HG03064 (cell line): Measurements from ENCODE around the gene PP2D1.
"Not testable (repeated sequence)": the region's sequence is repeated elsewhere in the genome, so short reads cannot be mapped to it uniquely, and the experiment has no call there.

Source experiments
- ATAC-seq: cut with Tn5 transposase; IDR thresholded peaks from one replicate; pipeline ENCODE4 v1.9.1; 2021; ENCODE audit warnings: low read depth; ENCODE audit not compliant: unreplicated experiment

The PP2D1 gene

DNA sequence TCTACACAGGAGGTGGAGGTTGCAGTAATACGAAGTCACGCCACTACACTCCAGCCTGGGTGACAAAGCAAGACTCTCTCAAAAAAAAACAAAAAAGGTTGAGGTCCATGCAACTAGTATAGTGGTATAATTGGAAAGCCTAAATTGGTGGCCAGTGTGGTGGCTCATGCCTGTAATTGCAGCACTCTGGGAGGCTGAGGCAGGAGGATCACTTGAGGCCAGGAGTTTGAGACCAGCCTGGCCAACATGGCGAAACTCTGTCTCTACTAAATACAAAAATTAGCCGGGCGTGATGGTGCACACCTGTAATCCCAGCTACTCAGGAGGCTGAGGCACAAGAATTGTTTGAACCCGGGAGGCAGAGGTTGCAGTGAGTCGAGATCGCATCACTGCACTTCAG lies 23.2 kb downstream of the PP2D1 start:
- not testable (repeated sequence) for ATAC-seq

DNA sequence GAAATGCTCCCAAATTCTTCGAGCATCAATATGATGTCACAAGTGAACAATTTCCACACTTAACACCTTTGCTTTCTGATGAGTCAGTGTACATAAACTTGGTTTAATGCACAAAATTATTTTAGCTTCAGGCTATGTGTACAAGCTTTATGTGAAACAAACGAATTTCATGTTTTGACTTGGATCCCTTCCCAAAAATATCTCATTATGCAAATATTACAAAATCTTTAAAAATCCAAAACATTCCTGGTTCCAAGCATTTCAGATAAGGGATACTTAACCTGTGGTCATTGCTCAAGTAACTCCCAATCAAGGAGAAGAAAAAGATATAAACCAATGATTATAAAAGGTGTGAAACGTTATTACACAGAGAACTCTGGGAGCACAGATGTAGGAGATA lies 40.0 kb downstream of the PP2D1 start:
- ATAC-seq: no peak

- ATAC-seq: no peak
These were observed 41.7 kb downstream of the PP2D1 start for GRCh38 chr3:19970327-19970726.

GRCh38 chr3:19967812-19968211 lies 44.3 kb downstream of the PP2D1 start:
- no peak for ATAC-seq

- no peak for ATAC-seq
These were observed 44.9 kb downstream of the PP2D1 start for GRCh38 chr3:19967208-19967607.

- ATAC-seq: no peak
These were observed 50.1 kb downstream of the PP2D1 start for GRCh38 chr3:19961960-19962359.

GRCh38 chr3:19960696-19961095 lies 51.4 kb downstream of the PP2D1 start:
- no peak for ATAC-seq

DNA sequence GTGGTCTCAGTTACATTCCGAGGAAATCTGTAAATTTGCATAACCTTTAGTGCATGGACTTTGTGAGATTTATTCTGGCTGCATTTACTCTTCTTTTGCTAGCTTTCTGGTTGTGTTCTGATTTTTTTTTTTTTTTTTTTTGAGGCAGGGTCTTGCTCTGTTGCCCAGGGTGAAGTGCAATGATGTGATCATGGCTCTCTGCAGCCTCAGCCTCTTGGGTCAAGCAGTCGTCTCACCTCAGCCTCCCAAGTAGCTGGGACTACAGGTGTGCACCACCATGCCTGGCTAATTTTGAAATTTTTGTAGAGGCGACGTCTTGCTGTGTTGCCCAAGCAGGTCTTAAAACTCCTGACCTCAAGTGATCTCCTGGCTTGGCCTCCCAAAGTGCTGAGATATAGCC lies 52.6 kb downstream of the PP2D1 start:
- ATAC-seq: no peak

GRCh38 chr3:19957354-19957753 lies 54.7 kb downstream of the PP2D1 start:
- not testable (repeated sequence) for ATAC-seq

GRCh38 chr3:19954676-19955075 lies 57.4 kb downstream of the PP2D1 start:
- ATAC-seq: no peak

GRCh38 chr3:19950316-19950715 lies 61.7 kb downstream of the PP2D1 start:
- no peak for ATAC-seq

DNA sequence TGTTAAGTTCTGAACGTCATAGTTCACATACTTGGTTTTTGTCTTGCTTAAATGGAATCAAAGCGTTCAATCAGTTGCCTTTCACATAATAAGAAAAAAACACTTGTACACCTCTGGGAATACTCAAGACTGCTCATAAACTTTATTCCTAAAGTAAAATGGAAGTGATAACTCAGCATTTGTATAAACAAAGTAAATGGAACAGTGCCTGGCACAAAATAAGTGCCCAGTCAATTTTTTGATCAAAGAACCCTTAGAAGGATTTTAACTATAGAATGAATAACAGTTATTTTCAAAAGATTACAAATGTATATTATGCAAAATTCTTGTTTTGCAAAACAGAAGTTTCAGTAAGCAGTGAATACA lies 63.9 kb downstream of the PP2D1 start:
- ATAC-seq: no peak

GRCh38 chr3:19947549-19948225 lies 64.4 kb downstream of the PP2D1 start:
- ATAC-seq: peak; percentile 25

GRCh38 chr3:19946832-19947548 lies 65.1 kb downstream of the PP2D1 start, which contains the start of gene RAB5A:
Gene RAB5A (plus strand): TSS chr3:19947097. CDS start chr3:19950899, 3,802 bp downstream.
- ATAC-seq: peak; percentile 97

DNA sequence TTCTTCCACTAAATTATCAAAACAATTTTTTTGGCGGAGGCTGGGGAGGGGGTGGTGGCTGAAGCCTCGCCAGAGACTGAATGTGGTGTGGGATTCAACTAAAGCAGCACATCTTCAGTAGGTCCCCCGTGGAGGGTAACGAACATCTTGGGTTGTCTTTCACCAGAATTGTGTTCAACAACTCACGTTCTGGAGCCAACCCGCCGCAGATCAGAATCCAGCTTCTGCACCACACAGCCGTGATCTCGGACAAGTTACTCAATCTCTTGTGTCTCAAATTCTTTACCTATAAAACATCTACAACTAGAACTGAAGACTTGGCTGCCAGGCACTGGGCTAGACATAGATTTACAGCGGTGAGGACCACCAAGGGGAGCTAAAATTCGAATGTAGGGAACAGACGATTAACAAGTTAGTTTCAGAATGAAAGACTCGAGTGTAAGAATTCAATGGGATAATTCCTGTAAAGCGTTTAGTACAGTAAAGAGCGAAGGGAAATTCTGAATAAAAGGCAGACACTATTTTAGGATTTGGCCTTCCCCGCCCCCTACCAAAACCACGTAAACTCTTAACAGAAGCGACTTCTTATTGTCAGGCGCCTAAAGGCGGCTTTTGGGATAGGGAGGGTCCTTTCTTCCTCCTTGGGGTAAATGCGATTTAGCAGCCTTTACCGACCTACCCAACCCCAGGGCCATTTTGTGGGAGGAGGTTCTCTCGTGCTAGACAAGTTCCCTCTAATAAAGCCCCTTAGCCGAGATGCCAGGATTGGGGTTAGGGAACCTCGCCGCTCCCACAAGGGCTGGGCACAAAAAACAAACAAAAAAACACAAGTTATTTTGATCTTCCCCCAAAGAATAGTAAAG lies 65.9 kb downstream of the PP2D1 start:
- peak; percentile 5 for ATAC-seq

- no peak for ATAC-seq
These were observed 66.5 kb downstream of the PP2D1 start for GRCh38 chr3:19945534-19945933.

DNA sequence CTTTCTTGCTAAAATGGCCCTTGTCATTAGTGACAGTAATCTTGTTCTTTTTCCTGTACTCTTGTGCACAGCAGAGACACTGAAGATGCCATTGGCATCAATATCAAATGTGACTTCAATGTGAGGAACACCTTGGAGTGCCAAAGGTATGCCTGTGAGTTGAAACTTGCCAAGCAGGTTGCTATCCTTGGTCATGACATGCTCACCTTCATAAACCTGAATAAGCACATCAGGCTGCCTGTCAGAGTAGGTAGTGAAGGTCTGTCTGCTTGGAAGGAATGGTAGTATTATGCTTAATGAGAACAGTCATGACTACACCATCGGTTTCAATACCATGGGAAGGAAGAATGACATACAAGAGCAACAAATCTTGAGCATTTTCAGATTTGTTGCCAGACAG lies 71.4 kb downstream of the PP2D1 start:
- no peak for ATAC-seq

GRCh38 chr3:19938295-19938627 lies 73.8 kb downstream of the PP2D1 start:
- no peak for ATAC-seq

- no peak for ATAC-seq
These were observed 74.4 kb downstream of the PP2D1 start for GRCh38 chr3:19937459-19938294.
